ENCODE results near the gene SEC14L2. TPM values are rescaled to one million over a fixed set of nuclear protein-coding genes. Genes with fewer than 3 reads are reported as not detected.

The SEC14L2 gene
- total and polyA plus RNA-seq, 2 of the 4 experiments (the other 2 are of a cell fraction) = 38.7 to 54.8 TPM

DNA sequence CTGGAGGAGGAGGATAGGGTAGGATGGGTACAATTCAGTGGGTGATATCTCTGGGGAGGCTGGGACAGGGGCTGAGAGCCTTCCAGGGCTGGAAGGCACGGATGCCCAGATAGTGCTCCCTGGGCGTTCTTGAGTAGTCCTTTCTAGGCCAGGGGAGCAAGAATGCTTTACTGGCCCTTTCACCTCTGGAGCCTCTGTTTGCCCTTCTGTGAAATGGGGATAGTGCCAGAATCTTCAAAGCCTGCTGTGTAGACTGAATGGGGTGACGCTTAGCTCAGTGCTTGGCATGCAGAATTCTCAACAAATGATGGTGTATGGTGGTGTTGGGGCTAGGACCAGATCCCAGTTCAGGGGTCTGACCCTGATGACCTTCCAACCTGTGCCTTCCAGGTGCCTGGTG is 36.4 kb downstream of the SEC14L2 start:
- no peak for DNase-seq
- H3K4ac ChIP-seq (ENCODE audit: low read depth, low read length) = no peak overlapping the region
- H2AK9ac ChIP-seq (replicated peaks; ENCODE audit: low read depth, low read length, poor library complexity) = no peak overlapping the region
- H2AK5ac ChIP-seq (ENCODE audit: low read depth, low read length) = no peak overlapping the region
- dilution Hi-C loops (cut with HindIII; ENCODE audit: low sequenced_read_pairs, unreplicated experiment) (no loop called here), intact Hi-C loops (cut with micrococcal nuclease) (no loop called here), in situ Hi-C loops (cut with MboI; ENCODE audit: low sequenced_read_pairs) (no loop called here)
- H3K27ac ChIP-seq (ENCODE audit: insufficient read depth, low read length) = no peak overlapping the region
- no peak overlapping the region for H2BK20ac ChIP-seq (ENCODE audit: low read depth, low read length)
- 83% methylated on average over 2 of the region's 3 CpGs; no CpG with 5 or more reads in 1 of the 2 experiments for WGBS, 2 experiments (ENCODE audit: extremely low coverage in 2 of 2, insufficient read length in 1 of 2)
- no peak overlapping the region for H3K56ac ChIP-seq (ENCODE audit: extremely low read depth, insufficient read depth, low read length)
- TF ChIP-seq RCOR1 (IDR thresholded peaks at IDR 0.05; ENCODE audit: insufficient replicate concordance, low read length) = no peak
- no peak for TF ChIP-seq CHD1 (IDR thresholded peaks at IDR 0.05; ENCODE audit: low read depth, low read length)
- TF ChIP-seq FOS (IDR thresholded peaks at IDR 0.05; ENCODE audit: low read depth, low read length) = no peak
- no peak for TF ChIP-seq MAZ (IDR thresholded peaks at IDR 0.05; ENCODE audit: borderline replicate concordance, low read depth, low read length)
- no peak for TF ChIP-seq RAD21 (IDR thresholded peaks at IDR 0.05; ENCODE audit: low read length)
- TF ChIP-seq SMC3 (IDR thresholded peaks at IDR 0.05; ENCODE audit: low read depth, low read length) = no peak
- no peak for TF ChIP-seq MAFK (IDR thresholded peaks at IDR 0.05; ENCODE audit: low read depth, low read length)
- TF ChIP-seq MXI1 (IDR thresholded peaks at IDR 0.05; ENCODE audit: borderline replicate concordance, low read depth, low read length) = no peak
- TF ChIP-seq, protein P1, sequence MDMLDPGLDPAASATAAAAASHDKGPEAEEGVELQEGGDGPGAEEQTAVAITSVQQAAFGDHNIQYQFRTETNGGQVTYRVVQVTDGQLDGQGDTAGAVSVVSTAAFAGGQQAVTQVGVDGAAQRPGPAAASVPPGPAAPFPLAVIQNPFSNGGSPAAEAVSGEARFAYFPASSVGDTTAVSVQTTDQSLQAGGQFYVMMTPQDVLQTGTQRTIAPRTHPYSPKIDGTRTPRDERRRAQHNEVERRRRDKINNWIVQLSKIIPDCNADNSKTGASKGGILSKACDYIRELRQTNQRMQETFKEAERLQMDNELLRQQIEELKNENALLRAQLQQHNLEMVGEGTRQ (IDR thresholded peaks at IDR 0.05; ENCODE audit: low read depth, low read length) = no peak
- TF ChIP-seq ELK1 (IDR thresholded peaks at IDR 0.05; ENCODE audit: borderline replicate concordance, low read depth, low read length) = no peak
- TF ChIP-seq POLR2A (IDR thresholded peaks at IDR 0.05; ENCODE audit: low read depth, low read length) = no peak
- TF ChIP-seq NFE2L2 (IDR thresholded peaks at IDR 0.05; ENCODE audit: low read depth, low read length) = no peak
- TF ChIP-seq RFX5 (IDR thresholded peaks at IDR 0.05; ENCODE audit: low read depth, low read length) = no peak
- TF ChIP-seq CTCF (conservative IDR thresholded peaks at IDR 0.05; ENCODE audit: low read depth, low read length) = no peak
- TF ChIP-seq BHLHE40 (IDR thresholded peaks at IDR 0.05; ENCODE audit: low read depth, low read length) = no peak
- TF ChIP-seq CEBPB (IDR thresholded peaks at IDR 0.05; ENCODE audit: low read depth, low read length) = no peak
- H3K4me1 ChIP-seq (ENCODE audit: control insufficient read depth, insufficient read depth, low read length) = no peaks in the 10 kb centered on the region
- no peaks in the 10 kb centered on the region for H3K9me3 ChIP-seq (ENCODE audit: control insufficient read depth, insufficient read depth, low read length)
- no peak overlapping the region for H3K4me2 ChIP-seq (ENCODE audit: low read depth, low read length)
- H2BK5ac ChIP-seq (ENCODE audit: low read depth, low read length, poor library complexity, severe bottlenecking) = no peak overlapping the region
- no peak overlapping the region for H2AFZ ChIP-seq (replicated peaks; ENCODE audit: low read length, poor library complexity)
- no peak overlapping the region for H3K9ac ChIP-seq (ENCODE audit: low read depth, low read length)
- H3K18ac ChIP-seq (ENCODE audit: low read depth, low read length) = no peak overlapping the region
- H2BK120ac ChIP-seq (ENCODE audit: low read depth, low read length) = no peak overlapping the region
- no peak for ATAC-seq (ENCODE audit: low read depth)
- H3K14ac ChIP-seq (replicated peaks; ENCODE audit: low read depth, low read length) = no peak overlapping the region
- no peaks in the 10 kb centered on the region for H4K20me1 ChIP-seq (ENCODE audit: insufficient read depth, low read length)
- no peak overlapping the region for H4K5ac ChIP-seq (ENCODE audit: low read depth, low read length)
- no peak overlapping the region for H4K91ac ChIP-seq (ENCODE audit: insufficient read depth, low read depth, low read length)
- ChIA-PET POLR2A (ENCODE audit: unreplicated experiment) (no interaction called here), CTCF (no interaction called here)
- H3K4me3 ChIP-seq (ENCODE audit: insufficient read depth, low read depth, low read length) = no peak overlapping the region
- H3K23ac ChIP-seq (ENCODE audit: low read depth, low read length) = no peak overlapping the region
- H4K8ac ChIP-seq (ENCODE audit: low read depth in 2 of 2, low read length in 2 of 2) = no peak overlapping the region
- BruUV-seq (replicated peaks) = no TSS peak
- no peaks in the 10 kb centered on the region for H3K9me1 ChIP-seq (ENCODE audit: insufficient read depth, low read length)
- H3K27me3 ChIP-seq (ENCODE audit: control insufficient read depth, insufficient read depth, low read length) = peaks cover 3% of the 10 kb centered on the region; the same call in 1 of the 2 replicates
- no peak overlapping the region for H2BK15ac ChIP-seq (ENCODE audit: low read depth, low read length)
- no peaks in the 10 kb centered on the region for H3K79me1 ChIP-seq (ENCODE audit: low read depth in 1 of 2, low read length in 2 of 2)
- peaks cover 4% of the 10 kb centered on the region; the same call in 1 of the 2 replicates for H3K36me3 ChIP-seq (ENCODE audit: control insufficient read depth, insufficient read depth, low read length)
